ENCODE results near the gene ZNF467. TPM values are rescaled to one million over a fixed set of nuclear protein-coding genes. Genes with fewer than 3 reads are reported as not detected.

The ZNF467 gene
- total RNA-seq, 1 experiment from 2014 or later, result 3.5 TPM

DNA sequence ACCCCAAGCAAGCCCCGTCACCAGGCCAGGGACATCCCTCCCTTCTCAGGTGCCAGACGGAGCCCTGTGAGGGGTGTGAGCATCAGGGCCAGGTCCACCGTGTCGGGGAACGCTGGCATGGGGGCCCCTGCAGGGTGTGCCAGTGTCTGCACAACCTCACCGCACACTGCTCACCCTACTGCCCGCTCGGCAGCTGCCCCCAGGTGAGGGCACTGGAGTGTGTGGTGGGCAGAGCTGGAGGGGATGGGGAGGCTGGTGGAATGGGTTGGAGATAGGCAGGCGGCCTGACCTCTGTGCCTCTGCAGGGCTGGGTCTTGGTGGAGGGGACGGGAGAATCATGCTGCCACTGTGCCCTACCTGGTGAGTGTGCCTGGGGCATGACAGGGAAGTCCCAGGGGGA is 19.9 kb upstream of the ZNF467 start:
- POLR2A ChIA-PET (ENCODE audit: low non-redundant PET), result no interaction called here
- Histone ChIP-seq H3K27ac (ENCODE audit: low read depth, low read length, poor library complexity, severe bottlenecking) (no peak overlapping the region), H3K4me3 (ENCODE audit: low read depth, low read length, poor library complexity, severe bottlenecking) (no peak overlapping the region), H3K9me3 (ENCODE audit: low read depth, low read length, poor library complexity, severe bottlenecking) (no peaks in the 10 kb centered on the region), H3K4me1 (ENCODE audit: insufficient read depth, low read length, poor library complexity, severe bottlenecking) (no peaks in the 10 kb centered on the region), H3K36me3 (ENCODE audit: insufficient read depth, low read length, poor library complexity, severe bottlenecking) (no peaks in the 10 kb centered on the region), H3K27me3 (replicated peaks; ENCODE audit: insufficient read depth, low read depth, low read length, poor library complexity) (no peaks in the 10 kb centered on the region)
- BruUV-seq (replicated peaks), result no TSS peak
- no peak for TF ChIP-seq EZH2 (IDR thresholded peaks at IDR 0.05; ENCODE audit: borderline replicate concordance, low read depth, low read length, poor library complexity, severe bottlenecking)
- TF ChIP-seq, protein P1, sequence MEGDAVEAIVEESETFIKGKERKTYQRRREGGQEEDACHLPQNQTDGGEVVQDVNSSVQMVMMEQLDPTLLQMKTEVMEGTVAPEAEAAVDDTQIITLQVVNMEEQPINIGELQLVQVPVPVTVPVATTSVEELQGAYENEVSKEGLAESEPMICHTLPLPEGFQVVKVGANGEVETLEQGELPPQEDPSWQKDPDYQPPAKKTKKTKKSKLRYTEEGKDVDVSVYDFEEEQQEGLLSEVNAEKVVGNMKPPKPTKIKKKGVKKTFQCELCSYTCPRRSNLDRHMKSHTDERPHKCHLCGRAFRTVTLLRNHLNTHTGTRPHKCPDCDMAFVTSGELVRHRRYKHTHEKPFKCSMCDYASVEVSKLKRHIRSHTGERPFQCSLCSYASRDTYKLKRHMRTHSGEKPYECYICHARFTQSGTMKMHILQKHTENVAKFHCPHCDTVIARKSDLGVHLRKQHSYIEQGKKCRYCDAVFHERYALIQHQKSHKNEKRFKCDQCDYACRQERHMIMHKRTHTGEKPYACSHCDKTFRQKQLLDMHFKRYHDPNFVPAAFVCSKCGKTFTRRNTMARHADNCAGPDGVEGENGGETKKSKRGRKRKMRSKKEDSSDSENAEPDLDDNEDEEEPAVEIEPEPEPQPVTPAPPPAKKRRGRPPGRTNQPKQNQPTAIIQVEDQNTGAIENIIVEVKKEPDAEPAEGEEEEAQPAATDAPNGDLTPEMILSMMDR (conservative IDR thresholded peaks at IDR 0.05; ENCODE audit: low read depth, low read length), result no peak
- no peak for DNase-seq (ENCODE audit: low spot score)
- intact Hi-C loops (cut with micrococcal nuclease; ENCODE audit: unreplicated experiment), result no loop called here
- CTCF ChIA-PET, result no interaction called here

DNA sequence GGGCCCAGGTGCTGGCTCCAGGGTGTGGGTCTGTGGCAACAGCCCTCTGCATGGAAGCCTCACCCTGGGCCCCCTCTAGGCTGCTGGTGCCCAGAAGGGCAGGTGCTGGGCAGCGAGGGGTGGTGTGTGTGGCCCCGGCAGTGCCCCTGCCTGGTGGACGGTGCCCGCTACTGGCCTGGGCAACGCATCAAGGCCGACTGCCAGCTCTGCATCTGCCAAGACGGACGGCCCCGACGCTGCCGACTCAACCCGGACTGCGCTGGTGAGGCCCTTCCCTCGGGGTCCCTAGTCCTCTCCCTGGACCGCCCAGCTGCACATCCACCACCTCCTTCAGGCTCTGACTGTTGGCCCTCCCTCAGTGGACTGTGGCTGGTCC is 18.8 kb upstream of the ZNF467 start:
- Histone ChIP-seq H3K4me1 (ENCODE audit: insufficient read depth, low read length, poor library complexity, severe bottlenecking) (no peaks in the 10 kb centered on the region), H3K27ac (ENCODE audit: low read depth, low read length, poor library complexity, severe bottlenecking) (no peak overlapping the region), H3K36me3 (ENCODE audit: insufficient read depth, low read length, poor library complexity, severe bottlenecking) (no peaks in the 10 kb centered on the region), H3K4me3 (ENCODE audit: low read depth, low read length, poor library complexity, severe bottlenecking) (no peak overlapping the region), H3K9me3 (ENCODE audit: low read depth, low read length, poor library complexity, severe bottlenecking) (no peaks in the 10 kb centered on the region), H3K27me3 (replicated peaks; ENCODE audit: insufficient read depth, low read depth, low read length, poor library complexity) (no peaks in the 10 kb centered on the region)
- no TSS peak for BruUV-seq (replicated peaks)
- ChIA-PET POLR2A (ENCODE audit: low non-redundant PET) (no interaction called here), CTCF (no interaction called here)
- DNase-seq (ENCODE audit: low spot score), result no peak
- intact Hi-C loops (cut with micrococcal nuclease; ENCODE audit: unreplicated experiment), result no loop called here
- no peak for TF ChIP-seq EZH2 (IDR thresholded peaks at IDR 0.05; ENCODE audit: borderline replicate concordance, low read depth, low read length, poor library complexity, severe bottlenecking)
- TF ChIP-seq, protein P1 (conservative IDR thresholded peaks at IDR 0.05; ENCODE audit: low read depth, low read length), result no peak

DNA sequence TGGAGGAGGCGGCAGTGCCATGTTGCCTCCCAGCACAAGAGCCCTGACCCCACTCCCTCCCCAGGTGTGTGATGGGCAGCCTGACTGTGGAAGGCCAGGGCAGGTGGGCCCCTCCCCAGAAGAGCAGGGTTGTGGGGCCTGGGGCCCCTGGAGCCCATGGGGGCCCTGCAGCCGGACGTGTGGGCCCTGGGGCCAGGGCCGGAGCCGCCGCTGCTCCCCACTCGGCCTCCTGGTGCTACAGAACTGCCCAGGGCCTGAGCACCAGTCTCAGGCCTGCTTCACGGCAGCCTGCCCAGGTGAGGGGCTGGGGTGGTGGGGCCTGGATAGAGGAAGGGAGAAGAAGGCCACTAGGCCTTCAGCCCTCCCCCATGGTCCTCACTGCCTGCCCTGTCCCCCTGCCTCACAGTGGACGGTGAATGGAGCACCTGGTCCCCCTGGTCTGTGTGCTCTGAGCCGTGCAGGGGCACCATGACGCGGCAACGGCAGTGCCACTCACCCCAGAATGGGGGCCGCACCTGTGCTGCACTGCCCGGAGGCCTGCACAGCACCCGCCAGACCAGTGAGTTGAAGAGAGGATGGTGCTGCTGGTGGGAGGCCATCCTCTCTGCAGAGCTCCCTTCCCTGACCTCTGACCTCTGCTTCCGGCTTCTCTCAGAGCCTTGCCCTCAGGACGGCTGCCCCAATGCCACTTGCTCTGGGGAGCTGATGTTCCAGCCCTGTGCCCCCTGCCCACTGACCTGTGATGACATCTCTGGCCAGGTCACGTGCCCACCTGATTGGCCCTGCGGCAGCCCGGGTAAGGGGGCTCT is 18.2 kb upstream of the ZNF467 start:
- Histone ChIP-seq H3K36me3 (ENCODE audit: insufficient read depth, low read length, poor library complexity, severe bottlenecking) (no peaks in the 10 kb centered on the region), H3K27ac (ENCODE audit: low read depth, low read length, poor library complexity, severe bottlenecking) (no peak overlapping the region), H3K27me3 (replicated peaks; ENCODE audit: insufficient read depth, low read depth, low read length, poor library complexity) (no peaks in the 10 kb centered on the region), H3K9me3 (ENCODE audit: low read depth, low read length, poor library complexity, severe bottlenecking) (no peaks in the 10 kb centered on the region), H3K4me3 (ENCODE audit: low read depth, low read length, poor library complexity, severe bottlenecking) (no peak overlapping the region), H3K4me1 (ENCODE audit: insufficient read depth, low read length, poor library complexity, severe bottlenecking) (no peaks in the 10 kb centered on the region)
- ChIA-PET POLR2A (ENCODE audit: low non-redundant PET) (no interaction called here), CTCF (no interaction called here)
- DNase-seq (ENCODE audit: low spot score), result no peak
- BruUV-seq (replicated peaks), result no TSS peak
- intact Hi-C loops (cut with micrococcal nuclease; ENCODE audit: unreplicated experiment), result no loop called here
- TF ChIP-seq EZH2 (IDR thresholded peaks at IDR 0.05; ENCODE audit: borderline replicate concordance, low read depth, low read length, poor library complexity, severe bottlenecking), result no peak
- TF ChIP-seq, protein P1 (conservative IDR thresholded peaks at IDR 0.05; ENCODE audit: low read depth, low read length), result no peak
